Measurements from ENCODE around the gene ROBO2. TPM values are rescaled to one million over a fixed set of nuclear protein-coding genes. Genes with fewer than 3 reads are reported as not detected.

Gene ROBO2
- total RNA-seq, 4 donors from 2014 or later, result 0.20 to 0.41 (median 0.32) TPM; not detected in 1

DNA sequence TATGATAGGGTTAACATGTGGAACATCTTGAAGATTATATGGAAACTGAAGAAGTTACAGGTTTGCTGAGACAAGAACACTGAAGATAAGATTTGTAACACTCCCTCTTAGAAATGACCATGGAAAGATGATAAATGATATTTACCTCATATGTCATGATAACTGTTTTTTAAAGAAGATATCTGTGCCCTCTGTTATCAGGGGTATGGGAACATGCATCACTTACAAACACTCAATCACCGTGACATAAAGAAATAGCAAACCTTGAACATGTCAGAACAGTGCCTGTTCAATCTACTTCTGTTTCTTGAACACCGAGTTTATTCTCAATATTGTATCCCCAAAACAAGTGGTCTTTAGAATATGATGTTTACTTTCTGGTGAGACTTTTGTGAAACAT, 149.4 kb downstream of the ROBO2 start:
- TF ChIP-seq, protein P1, sequence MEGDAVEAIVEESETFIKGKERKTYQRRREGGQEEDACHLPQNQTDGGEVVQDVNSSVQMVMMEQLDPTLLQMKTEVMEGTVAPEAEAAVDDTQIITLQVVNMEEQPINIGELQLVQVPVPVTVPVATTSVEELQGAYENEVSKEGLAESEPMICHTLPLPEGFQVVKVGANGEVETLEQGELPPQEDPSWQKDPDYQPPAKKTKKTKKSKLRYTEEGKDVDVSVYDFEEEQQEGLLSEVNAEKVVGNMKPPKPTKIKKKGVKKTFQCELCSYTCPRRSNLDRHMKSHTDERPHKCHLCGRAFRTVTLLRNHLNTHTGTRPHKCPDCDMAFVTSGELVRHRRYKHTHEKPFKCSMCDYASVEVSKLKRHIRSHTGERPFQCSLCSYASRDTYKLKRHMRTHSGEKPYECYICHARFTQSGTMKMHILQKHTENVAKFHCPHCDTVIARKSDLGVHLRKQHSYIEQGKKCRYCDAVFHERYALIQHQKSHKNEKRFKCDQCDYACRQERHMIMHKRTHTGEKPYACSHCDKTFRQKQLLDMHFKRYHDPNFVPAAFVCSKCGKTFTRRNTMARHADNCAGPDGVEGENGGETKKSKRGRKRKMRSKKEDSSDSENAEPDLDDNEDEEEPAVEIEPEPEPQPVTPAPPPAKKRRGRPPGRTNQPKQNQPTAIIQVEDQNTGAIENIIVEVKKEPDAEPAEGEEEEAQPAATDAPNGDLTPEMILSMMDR (IDR thresholded peaks at IDR 0.05), result no peak
- no peak for TF ChIP-seq EP300 (IDR thresholded peaks at IDR 0.05; ENCODE audit: low read depth)
- no peak for TF ChIP-seq POLR2A (IDR thresholded peaks at IDR 0.05)
- no peak for TF ChIP-seq POLR2AphosphoS5 (IDR thresholded peaks at IDR 0.05)
- intact Hi-C loops (cut with DNase I; ENCODE audit: low total_unique reads), result no loop called here
- no peak overlapping the region for H3K27ac ChIP-seq
- H3K36me3 ChIP-seq, result no peaks in the 10 kb centered on the region
- H3K9me3 ChIP-seq, result no peaks in the 10 kb centered on the region
- 71 to 89% methylated on average over 2 of the region's 2 CpGs for WGBS, 2 donors (ENCODE audit: low coverage in 1 of 2)
- no peaks in the 10 kb centered on the region for H3K27me3 ChIP-seq
- in situ Hi-C loops (cut with MboI; ENCODE audit: low pct_ligation_motif_present in 1 of 4, low pct_unique_long_range_greater_than_20kb in 1 of 4, low sequenced_read_pairs in 3 of 4), result no loop called here
- H3K4me3 ChIP-seq, result no peak overlapping the region
- DNase-seq, result no peak
- no peaks in the 10 kb centered on the region for H3K4me1 ChIP-seq

DNA sequence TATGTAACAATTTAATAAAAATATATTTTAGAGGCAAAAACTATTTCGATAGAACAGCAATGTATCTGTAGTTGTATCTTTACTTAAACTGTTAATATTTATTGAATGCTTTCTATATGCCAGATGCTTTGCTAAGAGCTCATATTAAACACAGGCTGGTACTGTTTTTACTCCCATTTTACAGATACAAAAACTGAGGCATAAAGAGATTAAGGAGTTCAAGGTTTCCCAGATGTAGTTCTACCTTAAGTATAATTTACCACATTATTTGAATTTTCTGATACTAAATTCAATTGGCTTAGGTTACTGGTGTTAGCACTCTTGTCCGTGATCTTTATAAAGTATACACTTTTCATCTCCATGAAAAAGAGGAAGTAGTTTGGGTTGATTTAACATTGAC, 149.8 kb downstream of the ROBO2 start:
- in situ Hi-C loops (cut with MboI; ENCODE audit: low pct_ligation_motif_present in 1 of 4, low pct_unique_long_range_greater_than_20kb in 1 of 4, low sequenced_read_pairs in 3 of 4), result no loop called here
- H3K27me3 ChIP-seq, result no peaks in the 10 kb centered on the region
- no peaks in the 10 kb centered on the region for H3K4me1 ChIP-seq
- TF ChIP-seq POLR2A (IDR thresholded peaks at IDR 0.05) (no peak), EP300 (IDR thresholded peaks at IDR 0.05; ENCODE audit: low read depth) (no peak), POLR2AphosphoS5 (IDR thresholded peaks at IDR 0.05) (no peak)
- TF ChIP-seq, protein P1 (IDR thresholded peaks at IDR 0.05), result no peak
- 45 to 80% methylated on average over 2 of the region's 2 CpGs for WGBS, 2 donors (ENCODE audit: low coverage in 1 of 2)
- intact Hi-C loops (cut with DNase I; ENCODE audit: low total_unique reads), result no loop called here
- H3K9me3 ChIP-seq, result no peaks in the 10 kb centered on the region
- no peak for DNase-seq
- H3K4me3 ChIP-seq, result no peak overlapping the region
- no peak overlapping the region for H3K27ac ChIP-seq
- H3K36me3 ChIP-seq, result no peaks in the 10 kb centered on the region

DNA sequence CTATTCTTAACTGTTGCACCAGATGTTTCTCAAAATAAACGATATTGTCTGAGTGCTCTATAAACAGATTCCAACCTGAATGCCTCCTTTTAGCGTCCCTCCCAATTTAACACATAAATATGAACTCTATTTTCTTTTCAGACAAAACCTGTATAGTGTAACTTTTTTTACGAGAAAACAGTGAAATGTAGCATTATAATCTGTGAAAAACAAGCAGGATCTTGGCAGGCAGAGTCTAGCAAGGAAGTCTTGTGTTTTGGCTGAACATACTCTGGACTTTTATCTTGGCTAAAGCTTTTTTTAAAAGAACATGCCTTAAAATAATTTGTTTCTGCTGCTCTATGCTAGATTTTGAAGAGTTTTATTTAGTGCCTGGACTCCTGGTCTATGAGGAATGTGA, 150.5 kb downstream of the ROBO2 start:
- Histone ChIP-seq H3K4me1 (no peaks in the 10 kb centered on the region), H3K36me3 (no peaks in the 10 kb centered on the region), H3K4me3 (no peak overlapping the region), H3K27ac (no peak overlapping the region), H3K27me3 (no peaks in the 10 kb centered on the region), H3K9me3 (no peaks in the 10 kb centered on the region)
- DNase-seq, result no peak
- TF ChIP-seq, protein P1 (IDR thresholded peaks at IDR 0.05), result no peak
- TF ChIP-seq POLR2A (IDR thresholded peaks at IDR 0.05) (no peak), EP300 (IDR thresholded peaks at IDR 0.05; ENCODE audit: low read depth) (no peak), POLR2AphosphoS5 (IDR thresholded peaks at IDR 0.05) (no peak)
- intact Hi-C loops (cut with DNase I; ENCODE audit: low total_unique reads), result no loop called here
- WGBS, 2 donors (ENCODE audit: low coverage in 1 of 2), result 15 to 23% methylated on average over 3 of the region's 3 CpGs
- in situ Hi-C loops (cut with MboI; ENCODE audit: low pct_ligation_motif_present in 1 of 4, low pct_unique_long_range_greater_than_20kb in 1 of 4, low sequenced_read_pairs in 3 of 4), result no loop called here

DNA sequence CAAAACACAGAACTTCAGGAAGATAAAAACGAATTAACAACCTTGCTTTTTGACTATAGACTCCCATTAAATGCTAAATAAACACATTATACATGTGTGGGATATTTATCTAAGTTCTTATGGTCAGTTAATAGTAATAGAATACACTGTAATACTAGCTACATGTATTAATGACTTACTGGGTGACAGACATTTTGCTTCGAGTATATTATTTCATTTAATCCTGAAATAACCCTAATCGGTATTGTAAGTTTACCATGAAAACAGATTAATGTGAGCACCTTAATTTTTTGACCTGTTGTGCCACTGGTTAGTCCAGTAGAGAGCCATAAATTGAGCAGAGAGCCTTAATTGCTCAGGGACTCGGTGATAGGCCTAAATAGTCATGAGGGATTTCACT, 151.1 kb downstream of the ROBO2 start:
- Histone ChIP-seq H3K4me1 (no peaks in the 10 kb centered on the region), H3K27ac (no peak overlapping the region), H3K36me3 (no peaks in the 10 kb centered on the region), H3K27me3 (no peaks in the 10 kb centered on the region), H3K4me3 (no peak overlapping the region), H3K9me3 (no peaks in the 10 kb centered on the region)
- DNase-seq, result no peak
- in situ Hi-C loops (cut with MboI; ENCODE audit: low pct_ligation_motif_present in 1 of 4, low pct_unique_long_range_greater_than_20kb in 1 of 4, low sequenced_read_pairs in 3 of 4), result no loop called here
- 61 to 63% methylated on average over 4 of the region's 4 CpGs for WGBS, 2 donors (ENCODE audit: low coverage in 1 of 2)
- TF ChIP-seq, protein P1 (IDR thresholded peaks at IDR 0.05), result no peak
- no peak for TF ChIP-seq EP300 (IDR thresholded peaks at IDR 0.05; ENCODE audit: low read depth)
- TF ChIP-seq POLR2AphosphoS5 (IDR thresholded peaks at IDR 0.05), result no peak
- TF ChIP-seq POLR2A (IDR thresholded peaks at IDR 0.05), result no peak
- intact Hi-C loops (cut with DNase I; ENCODE audit: low total_unique reads), result no loop called here
